Dermis blood vessel endothelial cell (primary cell): Measurements from ENCODE around the gene CUTC. TPM values are rescaled to one million over a fixed set of nuclear protein-coding genes. Genes with fewer than 3 reads are reported as not detected.

Experiments
- DNase-seq: peaks from one replicate; pipeline ENCODE4 v3.0.0; 2010
- total RNA-seq: library from RNA; depleted of rRNA; stranded (reverse); fragments of >200 nt; gene quantifications from 2 replicates; pipeline ENCODE4 v1.2.3, GENCODE V29; 2014

CUTC gene
- total RNA-seq, 1 donor from 2014 or later, result 31.5 TPM

DNA sequence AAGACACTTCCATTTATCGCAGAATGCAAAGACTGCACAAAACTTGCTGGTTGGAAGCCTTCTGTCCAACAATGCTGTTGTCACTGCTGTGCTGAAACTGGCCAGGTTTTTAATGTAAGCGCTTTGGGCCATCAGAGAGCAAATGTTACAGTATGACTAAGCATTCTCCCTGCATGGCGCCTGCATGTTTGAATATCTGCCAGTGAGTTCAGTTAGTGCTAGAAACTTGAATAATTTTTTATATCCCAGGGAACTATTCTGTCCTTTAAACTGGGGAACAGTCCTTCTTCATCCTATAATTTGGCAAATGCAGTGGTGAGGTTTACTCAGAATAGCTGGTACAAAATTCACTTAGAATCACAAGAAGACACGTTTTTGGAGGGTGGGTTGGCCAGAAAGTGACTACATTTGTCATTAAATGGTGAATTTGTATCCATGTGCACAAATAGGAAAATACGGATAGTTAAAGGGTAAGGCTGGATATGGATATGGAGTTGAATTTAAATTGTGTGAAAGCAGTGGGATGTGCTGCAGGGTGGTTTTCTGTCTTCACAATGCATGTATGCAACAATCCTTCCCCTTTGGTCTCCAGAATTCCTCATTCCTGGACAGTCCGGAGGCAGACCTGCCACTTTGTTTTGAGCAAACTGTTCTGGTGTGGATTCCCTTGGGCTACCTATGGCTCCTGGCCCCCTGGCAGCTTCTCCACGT lies 52.1 kb downstream of the CUTC start:
- DNase-seq, result peak; percentile 46

- no peak for DNase-seq
Observed at GRCh38 chr10:99784727-99785441, 52.9 kb downstream of the CUTC start.

- DNase-seq, result no peak
Observed at GRCh38 chr10:99785646-99786045, 53.6 kb downstream of the CUTC start.

DNA sequence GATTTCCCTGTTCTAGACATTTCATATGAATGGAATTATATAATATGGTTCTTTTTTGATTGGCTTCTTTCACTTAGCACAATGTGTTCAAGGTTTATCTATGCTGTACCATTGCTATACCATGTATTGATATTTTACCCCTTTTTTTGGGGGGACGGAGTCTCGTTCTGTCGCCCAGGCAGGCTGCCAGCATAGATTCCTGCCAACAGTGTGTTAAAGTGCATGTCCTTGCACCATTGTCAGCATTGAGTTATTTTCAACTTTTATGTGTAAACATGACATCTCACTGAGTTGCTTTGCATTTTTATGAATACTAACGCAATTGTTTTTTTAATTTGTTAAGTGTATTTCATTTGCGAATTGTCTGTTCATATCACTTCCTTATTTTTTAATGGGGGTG lies 55.3 kb downstream of the CUTC start:
- DNase-seq, result no peak

- no peak for DNase-seq
Observed at GRCh38 chr10:99787782-99788445, 55.9 kb downstream of the CUTC start.

GRCh38 chr10:99788598-99789256 lies 56.7 kb downstream of the CUTC start:
- DNase-seq, result no peak

DNA sequence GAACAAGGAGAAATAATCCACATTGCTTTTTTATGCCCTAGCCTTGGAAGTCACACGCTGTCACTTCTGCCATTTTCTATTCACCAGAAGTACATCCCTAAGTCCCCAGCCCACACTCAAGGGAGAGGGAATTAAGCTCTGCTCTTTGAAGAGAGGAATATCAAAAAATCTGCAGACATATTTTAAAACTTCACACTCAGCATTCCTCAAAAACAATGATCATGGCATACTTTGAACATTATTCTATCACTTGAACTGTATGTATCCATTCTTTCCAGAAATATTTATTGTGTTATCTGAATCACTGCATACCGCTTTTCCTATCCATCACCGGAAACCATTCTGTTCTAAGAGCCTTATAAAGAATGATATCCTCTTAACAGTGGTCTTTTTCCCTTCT lies 59.8 kb downstream of the CUTC start:
- no peak for DNase-seq

- no peak for DNase-seq
Observed at GRCh38 chr10:99793819-99794218, 61.8 kb downstream of the CUTC start.

DNA sequence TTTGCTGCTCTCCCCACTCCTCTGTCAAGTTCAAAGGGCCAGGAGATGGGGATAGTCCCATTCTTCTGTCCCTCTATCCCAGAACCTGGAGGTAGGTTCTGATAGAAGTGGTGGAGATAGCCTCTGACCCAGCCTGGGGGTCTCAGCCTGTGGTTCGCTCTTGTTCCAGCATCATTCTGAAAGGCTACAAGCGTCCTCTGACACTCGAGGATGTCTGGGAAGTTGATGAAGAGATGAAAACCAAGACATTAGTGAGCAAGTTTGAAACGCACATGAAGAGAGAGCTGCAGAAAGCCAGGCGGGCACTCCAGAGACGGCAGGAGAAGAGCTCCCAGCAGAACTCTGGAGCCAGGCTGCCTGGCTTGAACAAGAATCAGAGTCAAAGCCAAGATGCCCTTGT lies 64.9 kb downstream of the CUTC start:
- DNase-seq, result no peak

- no peak for DNase-seq
Observed at GRCh38 chr10:99798031-99798430, 66.0 kb downstream of the CUTC start.

- DNase-seq, result no peak
Observed at GRCh38 chr10:99798920-99799319, 66.9 kb downstream of the CUTC start.

DNA sequence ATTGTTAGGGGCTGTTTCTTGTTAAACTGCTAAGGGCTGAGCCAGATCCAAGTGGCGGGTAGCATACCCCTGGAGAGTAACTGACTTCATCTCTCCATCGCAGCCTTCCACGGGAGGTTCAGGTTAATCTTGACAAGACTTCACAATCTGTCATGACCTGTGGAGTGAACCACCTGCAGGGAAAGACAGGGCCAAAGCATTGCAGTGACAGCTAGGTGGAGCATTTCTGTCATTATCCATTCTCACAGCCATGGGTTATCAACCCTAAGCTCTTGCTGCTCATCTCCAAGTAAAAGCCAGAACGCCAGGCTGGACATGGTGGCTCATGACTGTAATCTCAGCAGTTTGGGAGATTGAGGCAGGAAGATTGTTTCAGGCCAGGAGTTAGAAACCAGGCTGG lies 67.6 kb downstream of the CUTC start:
- no peak for DNase-seq

DNA sequence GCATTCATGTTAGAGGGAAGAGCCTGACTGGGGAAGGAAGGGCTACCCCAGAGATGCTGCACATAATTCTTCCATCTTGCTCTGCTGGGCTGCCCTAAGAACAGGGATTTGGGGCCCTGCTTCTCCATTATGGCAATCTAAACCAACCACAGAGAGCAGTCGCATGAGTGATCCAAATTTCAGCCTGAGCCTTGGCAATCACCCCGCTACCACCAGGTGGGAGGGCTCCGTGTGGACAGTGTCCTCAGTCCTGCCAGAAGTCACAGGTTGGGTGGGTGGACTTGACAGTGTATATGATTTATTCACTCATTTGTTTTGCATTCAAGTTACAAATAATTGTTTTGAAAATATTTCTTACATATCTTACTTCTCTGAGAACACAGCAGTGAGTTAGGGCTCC lies 72.4 kb downstream of the CUTC start:
- no peak for DNase-seq

- DNase-seq, result no peak
Observed at GRCh38 chr10:99805190-99805589, 73.2 kb downstream of the CUTC start.

Other genes with a start within 250 kb of the CUTC start
- gene NKX2-3, start 199.3 kb upstream of the CUTC start, total RNA-seq, result not detected in 2 replicates
- gene SLC25A28, start 111.8 kb upstream of the CUTC start, total RNA-seq, result 6.9 and 15.1 TPM in 2 replicates
- 23.0 and 25.2 TPM in 2 replicates for gene ENTPD7, start 72.7 kb upstream of the CUTC start, total RNA-seq
- 41.7 and 54.2 TPM in 2 replicates for gene COX15, start 107 bp upstream of the CUTC start, total RNA-seq
- gene ABCC2, start 50.4 kb downstream of the CUTC start, total RNA-seq, result 0.79 and 1.5 TPM in 2 replicates